Kidney (tissue), 14 donors: ENCODE results near the gene QRFP. TPM values are rescaled to one million over a fixed set of nuclear protein-coding genes. Genes with fewer than 3 reads are reported as not detected.
A peak's percentile ranks its signal among the peaks of the same experiment; 100 is the strongest.

Source experiments
- DNase-seq, 5 donors: peaks; one replicate each; pipeline ENCODE4 v3.0.0-alpha.2; 2013 to 2020
- FAIRE-seq: peaks from 2 replicates; lab custom pipeline; 2012; peaks lifted over from hg19 to GRCh38; lab: Jason Lieb, UNC
- H3K27ac ChIP-seq, 2 donors: one replicate each; pipeline ENCODE4 v1.7.0; 2013; ENCODE audit warnings: low read depth in 2 of 2, low read length in 2 of 2, inconsistent platforms in 1 of 2
- H3K27me3 ChIP-seq: one replicate; pipeline ENCODE4 v1.7.1; 2013; ENCODE audit warnings: low read length, inconsistent platforms; ENCODE audit not compliant: control insufficient read depth, insufficient read depth
- H3K36me3 ChIP-seq, 3 donors: one replicate each; pipeline versions ENCODE4 v1.7.0 to v1.7.1; 2013; ENCODE audit warnings: low read length in 3 of 3, control low read depth in 1 of 3, inconsistent platforms in 1 of 3; ENCODE audit not compliant: insufficient read depth in 3 of 3, control insufficient read depth in 2 of 3
- H3K4me1 ChIP-seq, 3 donors: one replicate each; pipeline versions ENCODE4 v1.7.0 to v1.7.1; 2013; ENCODE audit warnings: low read length in 3 of 3, inconsistent platforms in 1 of 3, low read depth in 1 of 3; ENCODE audit not compliant: control insufficient read depth in 2 of 3, insufficient read depth in 2 of 3
- H3K4me3 ChIP-seq, 3 donors: one replicate each; pipeline versions ENCODE4 v1.7.0 to v1.8.1; 2013; ENCODE audit warnings: low read length in 3 of 3, control low read depth in 1 of 3, inconsistent platforms in 1 of 3
- H3K9ac ChIP-seq, 3 donors: one replicate each; pipeline versions ENCODE4 v1.7.0 to v1.7.1; 2013; ENCODE audit warnings: low read length in 3 of 3, control low read depth in 1 of 3, inconsistent platforms in 1 of 3
- H3K9me3 ChIP-seq, 3 donors: one replicate each; pipeline versions ENCODE4 v1.7.0 to v1.7.1; 2013; ENCODE audit warnings: low read length in 3 of 3, control low read depth in 1 of 3, inconsistent platforms in 1 of 3; ENCODE audit not compliant: control insufficient read depth in 2 of 3, insufficient read depth in 1 of 3
- intact Hi-C: fragments of 100-400 bp; cut with DNase I; formaldehyde crosslinking; loops from one replicate; pipeline ENCODE4 v1.11.1; 2022
- polyA plus RNA-seq: library from polyadenylated mRNA; stranded (reverse); fragments of 350-450 nt; fragmentation: Illumina TruSeq; extraction: RNeasy Lipid Tissue Mini Kit (QIAGEN cat#74804); gene quantifications from one replicate; pipeline ENCODE4 v1.2.3, GENCODE V29; 2014; ENCODE audit warnings: low read depth, low replicate concordance; ENCODE audit not compliant: insufficient read depth
- total RNA-seq: library from RNA; stranded (reverse); fragmentation: NEBNext Ultra II Directional; extraction: Animal tissue kit (Norgen Biotek cat#: 25700); gene quantifications from one replicate; pipeline ENCODE4 v1.2.1, GENCODE V29; 2021
- TF ChIP-seq, protein P1 (sequence below): IDR thresholded peaks from 3 replicates; pipeline ENCODE4 v1.5.1; 2012; ENCODE audit warnings: mild to moderate bottlenecking, moderate library complexity, borderline replicate concordance; ENCODE audit not compliant: insufficient read depth; ENCODE audit errors: extremely low read depth
- donor health status: control.
- donor health status: control.
- donor health status: control.
- donor health status: control.
- donor health status: control.
- donor health status: DM: yes; HTN: yes; CAD: no.
- donor health status: Normal renal cell carcinoma (clear cell type).

Gene QRFP
- total and polyA plus RNA-seq, 2 donors from 2014 or later, result not detected

DNA sequence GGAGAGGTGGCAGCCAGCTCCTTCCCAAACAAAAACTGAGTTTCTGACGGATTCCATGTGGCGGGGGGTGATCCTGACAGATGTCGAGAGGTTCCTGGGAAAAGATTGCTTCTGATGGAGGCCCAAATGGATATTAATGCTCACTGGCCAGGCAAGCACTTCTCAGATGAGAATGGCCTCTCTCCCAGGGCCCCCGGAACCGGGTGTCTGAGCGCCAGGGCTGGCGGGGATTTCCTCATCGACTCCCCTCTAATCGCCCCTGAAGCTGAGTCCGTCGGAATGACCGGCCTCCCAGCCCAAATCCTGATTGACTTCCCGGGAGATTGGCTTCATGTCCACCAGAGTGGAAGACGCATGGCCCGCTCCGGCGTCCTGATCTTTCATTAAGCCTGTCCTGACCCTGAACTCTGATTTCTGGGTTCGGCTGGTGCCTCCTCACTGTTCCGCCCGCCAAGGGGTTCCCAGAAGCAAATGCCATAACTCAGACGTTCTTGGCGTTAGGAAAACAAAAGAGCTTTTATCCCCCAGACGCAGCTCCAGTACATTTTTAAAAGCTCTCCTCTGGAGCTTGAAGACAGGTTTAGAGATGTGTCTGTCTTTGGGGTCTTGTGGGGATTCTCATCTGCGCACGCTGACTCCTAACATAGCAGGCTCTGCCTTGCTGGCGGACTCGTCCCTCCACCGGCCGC lies 24.8 kb upstream of the QRFP start:
- intact Hi-C loops, result no loop called here
- TF ChIP-seq, protein P1, sequence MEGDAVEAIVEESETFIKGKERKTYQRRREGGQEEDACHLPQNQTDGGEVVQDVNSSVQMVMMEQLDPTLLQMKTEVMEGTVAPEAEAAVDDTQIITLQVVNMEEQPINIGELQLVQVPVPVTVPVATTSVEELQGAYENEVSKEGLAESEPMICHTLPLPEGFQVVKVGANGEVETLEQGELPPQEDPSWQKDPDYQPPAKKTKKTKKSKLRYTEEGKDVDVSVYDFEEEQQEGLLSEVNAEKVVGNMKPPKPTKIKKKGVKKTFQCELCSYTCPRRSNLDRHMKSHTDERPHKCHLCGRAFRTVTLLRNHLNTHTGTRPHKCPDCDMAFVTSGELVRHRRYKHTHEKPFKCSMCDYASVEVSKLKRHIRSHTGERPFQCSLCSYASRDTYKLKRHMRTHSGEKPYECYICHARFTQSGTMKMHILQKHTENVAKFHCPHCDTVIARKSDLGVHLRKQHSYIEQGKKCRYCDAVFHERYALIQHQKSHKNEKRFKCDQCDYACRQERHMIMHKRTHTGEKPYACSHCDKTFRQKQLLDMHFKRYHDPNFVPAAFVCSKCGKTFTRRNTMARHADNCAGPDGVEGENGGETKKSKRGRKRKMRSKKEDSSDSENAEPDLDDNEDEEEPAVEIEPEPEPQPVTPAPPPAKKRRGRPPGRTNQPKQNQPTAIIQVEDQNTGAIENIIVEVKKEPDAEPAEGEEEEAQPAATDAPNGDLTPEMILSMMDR, result no peak
- no peak overlapping the region for H3K9ac ChIP-seq
- H3K27me3 ChIP-seq, result no peaks in the 10 kb centered on the region
- H3K9me3 ChIP-seq, result no peaks in the 10 kb centered on the region
- no peak for FAIRE-seq
- peak in 1 of 5 donors; percentile 60 for DNase-seq
- no peak overlapping the region for H3K27ac ChIP-seq
- H3K4me1 ChIP-seq, result no peaks in the 10 kb centered on the region
- no peak overlapping the region for H3K4me3 ChIP-seq
- no peaks in the 10 kb centered on the region for H3K36me3 ChIP-seq

DNA sequence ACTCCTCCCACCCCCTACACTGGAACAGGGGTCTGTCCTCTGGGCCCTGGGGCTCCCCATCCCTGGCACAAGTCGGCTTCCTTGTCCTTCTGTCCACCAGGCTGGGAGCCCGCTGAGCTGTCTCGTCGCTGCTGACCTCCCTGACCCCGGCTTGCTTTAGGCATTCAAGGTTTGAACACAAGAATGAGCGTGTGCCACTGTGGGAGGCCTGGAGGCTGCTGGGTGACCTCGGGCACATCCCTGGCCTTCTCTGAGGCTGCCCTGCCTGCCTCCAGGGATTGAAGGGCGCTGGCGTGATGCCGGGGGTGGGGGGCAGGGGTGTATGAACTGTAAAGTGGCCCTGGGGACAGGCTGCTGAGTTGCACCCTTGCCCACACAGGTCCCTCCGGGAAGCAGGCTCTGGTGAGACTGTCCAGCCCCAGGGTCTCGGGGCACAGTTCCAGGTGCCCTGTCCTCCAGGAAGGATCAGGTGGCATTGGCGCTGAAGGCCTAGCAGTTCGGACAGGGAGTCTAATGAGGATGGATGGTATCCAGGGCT lies 24.2 kb upstream of the QRFP start:
- intact Hi-C loops, result no loop called here
- H3K9ac ChIP-seq, result no peak overlapping the region
- H3K9me3 ChIP-seq, result no peaks in the 10 kb centered on the region
- no peaks in the 10 kb centered on the region for H3K27me3 ChIP-seq
- DNase-seq (no peak), FAIRE-seq (no peak)
- H3K4me1 ChIP-seq, result no peaks in the 10 kb centered on the region
- TF ChIP-seq, protein P1, result no peak
- H3K27ac ChIP-seq, result no peak overlapping the region
- no peaks in the 10 kb centered on the region for H3K36me3 ChIP-seq
- no peak overlapping the region for H3K4me3 ChIP-seq

DNA sequence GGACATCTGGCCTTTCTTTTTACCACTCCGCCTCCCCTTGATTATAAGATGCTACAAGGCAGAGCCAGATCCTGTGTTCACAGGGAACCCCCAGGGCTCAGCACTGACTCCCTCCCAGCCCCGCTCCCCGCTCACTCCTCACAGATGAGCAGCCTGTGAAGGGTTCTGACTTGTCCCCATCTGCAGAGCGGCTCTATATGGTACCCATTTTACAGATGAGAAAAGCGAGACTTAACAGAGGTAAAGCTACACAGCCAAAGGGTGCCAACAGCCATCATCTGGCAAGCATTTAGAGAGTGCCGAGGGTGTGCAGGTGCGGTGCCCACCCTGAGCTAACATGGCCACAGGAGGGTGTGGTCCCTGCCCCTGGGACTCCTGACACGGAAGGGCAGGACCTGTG lies 23.6 kb upstream of the QRFP start:
- H3K27ac ChIP-seq, result no peak overlapping the region
- no peak overlapping the region for H3K4me3 ChIP-seq
- intact Hi-C loops, result no loop called here
- H3K4me1 ChIP-seq, result no peaks in the 10 kb centered on the region
- H3K9ac ChIP-seq, result no peak overlapping the region
- TF ChIP-seq, protein P1, result no peak
- no peaks in the 10 kb centered on the region for H3K36me3 ChIP-seq
- FAIRE-seq, result no peak
- H3K9me3 ChIP-seq, result no peaks in the 10 kb centered on the region
- H3K27me3 ChIP-seq, result no peaks in the 10 kb centered on the region
- no peak for DNase-seq
